ENCODE measurements around the gene MRPL40.

MRPL40 gene

GRCh38 chr22:19467912-19468311 lies 35.6 kb downstream of the MRPL40 start:
- Histone ChIP-seq H3K9me3 (ENCODE audit: insufficient read depth, low read length) (no peaks in the 10 kb centered on the region), H3F3A (ENCODE audit: insufficient read depth) (no peaks in the 10 kb centered on the region), H3K9me2 (replicated peaks; ENCODE audit: insufficient read depth, low read length) (no peaks in the 10 kb centered on the region), H3K27me3 (ENCODE audit: low read length) (no peaks in the 10 kb centered on the region), H3K4me2 (ENCODE audit: low read depth, low read length, poor library complexity, severe bottlenecking) (no peak overlapping the region), H3K79me2 (ENCODE audit: insufficient read depth, low read length) (no peaks in the 10 kb centered on the region), H3K9ac (ENCODE audit: low read length) (no peak overlapping the region), H4K20me1 (ENCODE audit: low read depth, low read length) (no peaks in the 10 kb centered on the region), H3K4me3 (ENCODE audit: insufficient read depth, low read length, poor library complexity, severe bottlenecking) (no peak overlapping the region), H2AFZ (ENCODE audit: low read depth, low read length, severe bottlenecking) (no peak overlapping the region), H3K27ac (ENCODE audit: low read depth, low read length) (no peak overlapping the region), H3K36me3 (ENCODE audit: low read length) (no peaks in the 10 kb centered on the region; the same call in 1 of the 2 replicates)
- no peak for TF ChIP-seq CTCF (IDR thresholded peaks at IDR 0.05; ENCODE audit: insufficient read depth, low read length, poor library complexity, severe bottlenecking)
- no peak for TF ChIP-seq EZH2phosphoT487 (conservative IDR thresholded peaks at IDR 0.05; ENCODE audit: low read length)

- no peaks in the 10 kb centered on the region for H4K20me1 ChIP-seq (ENCODE audit: low read depth, low read length)
- H3K27ac ChIP-seq (ENCODE audit: low read depth, low read length), result no peak overlapping the region
- no peak for TF ChIP-seq EZH2phosphoT487 (conservative IDR thresholded peaks at IDR 0.05; ENCODE audit: low read length)
- TF ChIP-seq CTCF (IDR thresholded peaks at IDR 0.05; ENCODE audit: insufficient read depth, low read length, poor library complexity, severe bottlenecking), result no peak
- H3K9me2 ChIP-seq (replicated peaks; ENCODE audit: insufficient read depth, low read length), result no peaks in the 10 kb centered on the region
- no peaks in the 10 kb centered on the region for H3K27me3 ChIP-seq (ENCODE audit: low read length)
- H3K9ac ChIP-seq (ENCODE audit: low read length), result no peak overlapping the region
- no peak overlapping the region for H2AFZ ChIP-seq (ENCODE audit: low read depth, low read length, severe bottlenecking)
- H3K4me2 ChIP-seq (ENCODE audit: low read depth, low read length, poor library complexity, severe bottlenecking), result no peak overlapping the region
- H3K4me3 ChIP-seq (ENCODE audit: insufficient read depth, low read length, poor library complexity, severe bottlenecking), result no peak overlapping the region
- no peaks in the 10 kb centered on the region for H3K36me3 ChIP-seq (ENCODE audit: low read length)
- H3K79me2 ChIP-seq (ENCODE audit: insufficient read depth, low read length), result no peaks in the 10 kb centered on the region
- no peaks in the 10 kb centered on the region for H3F3A ChIP-seq (ENCODE audit: insufficient read depth)
- H3K9me3 ChIP-seq (ENCODE audit: insufficient read depth, low read length), result no peaks in the 10 kb centered on the region
These were observed 37.1 kb downstream of the MRPL40 start for GRCh38 chr22:19469421-19469820.

DNA sequence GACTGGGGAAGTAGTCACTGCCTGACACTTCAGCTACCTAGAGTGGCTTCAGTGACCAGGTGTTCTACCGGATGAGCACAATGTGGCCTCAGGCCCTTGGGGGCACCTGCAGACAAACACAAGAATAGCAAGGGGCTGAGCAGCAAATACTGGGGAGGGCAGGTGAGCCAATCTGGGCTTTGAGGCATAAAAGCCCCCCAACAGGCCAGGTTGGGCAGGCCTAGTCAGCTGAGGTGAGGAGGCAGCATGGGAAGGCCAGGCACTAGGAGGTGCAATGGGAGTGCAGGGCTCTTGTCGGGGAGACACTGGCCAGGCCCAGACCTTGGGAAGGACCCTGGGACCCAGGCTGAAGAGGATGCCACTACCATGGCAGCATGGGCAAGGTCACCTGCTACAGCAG lies 37.7 kb downstream of the MRPL40 start:
- no peaks in the 10 kb centered on the region for H3K36me3 ChIP-seq (ENCODE audit: low read length)

More for the DNA sequence above, 37.7 kb downstream of the MRPL40 start:
- no peak overlapping the region for H3K4me2 ChIP-seq (ENCODE audit: low read depth, low read length, poor library complexity, severe bottlenecking)
- no peaks in the 10 kb centered on the region for H3F3A ChIP-seq (ENCODE audit: insufficient read depth)
- no peak overlapping the region for H3K9ac ChIP-seq (ENCODE audit: low read length)
- H3K9me2 ChIP-seq (replicated peaks; ENCODE audit: insufficient read depth, low read length), result no peaks in the 10 kb centered on the region
- no peak overlapping the region for H2AFZ ChIP-seq (ENCODE audit: low read depth, low read length, severe bottlenecking)
- H4K20me1 ChIP-seq (ENCODE audit: low read depth, low read length), result no peaks in the 10 kb centered on the region
- no peak overlapping the region for H3K4me3 ChIP-seq (ENCODE audit: insufficient read depth, low read length, poor library complexity, severe bottlenecking)
- H3K9me3 ChIP-seq (ENCODE audit: insufficient read depth, low read length), result no peaks in the 10 kb centered on the region
- H3K27ac ChIP-seq (ENCODE audit: low read depth, low read length), result no peak overlapping the region
- no peaks in the 10 kb centered on the region for H3K27me3 ChIP-seq (ENCODE audit: low read length)
- H3K79me2 ChIP-seq (ENCODE audit: insufficient read depth, low read length), result no peaks in the 10 kb centered on the region
- no peak for TF ChIP-seq EZH2phosphoT487 (conservative IDR thresholded peaks at IDR 0.05; ENCODE audit: low read length)
- no peak for TF ChIP-seq CTCF (IDR thresholded peaks at IDR 0.05; ENCODE audit: insufficient read depth, low read length, poor library complexity, severe bottlenecking)
